ENCODE measurements around the gene PKLR.

- no peak for TF ChIP-seq SIN3A (IDR thresholded peaks at IDR 0.05; ENCODE audit: low read depth)
- TF ChIP-seq CTCF (IDR thresholded peaks at IDR 0.05 in 2 of 3, conservative IDR thresholded peaks at IDR 0.05 in 1 of 3; ENCODE audit: borderline replicate concordance in 1 of 3, insufficient read depth in 1 of 3, low read depth in 2 of 3, low read length in 2 of 3), result no peak
- no peak for TF ChIP-seq EZH2 (IDR thresholded peaks at IDR 0.05)
- no peak for TF ChIP-seq POLR2AphosphoS5 (IDR thresholded peaks at IDR 0.05; ENCODE audit: low read depth, low read length)
- TF ChIP-seq ZFX (IDR thresholded peaks at IDR 0.05), result no peak
- TF ChIP-seq POLR2A (IDR thresholded peaks at IDR 0.05; ENCODE audit: borderline replicate concordance, extremely low read depth, insufficient read depth, insufficient read length), result no peak
- no peak for TF ChIP-seq YY1 (IDR thresholded peaks at IDR 0.05; ENCODE audit: extremely low read depth, insufficient replicate concordance, low read depth, low read length)
These were observed 47.0 kb downstream of the PKLR start for GRCh38 chr1:155254228-155254713.
